Caco-2 (cell line): Measurements from ENCODE around the gene C13orf42. TPM values are rescaled to one million over a fixed set of nuclear protein-coding genes. Genes with fewer than 3 reads are reported as not detected.

Experiments
- BruUV-seq: library from RNA; stranded (reverse); fragments of 400-500 nt; replicated peaks from 2 replicates; lab custom pipeline; 2021; lab: Mats Ljungman, UMichigan
- CTCF ChIA-PET: fragments of 300-600 bp; sonication (Branson Sonifier 250); formaldehyde crosslinking; loops from one replicate; lab custom pipeline; 2022; ENCODE audit warnings: antibody characterized with exemption; lab: Charles Lee
- POLR2A ChIA-PET: fragments of 300-600 bp; sonication (Branson Sonifier 250); formaldehyde crosslinking; loops from one replicate; lab custom pipeline; 2022; ENCODE audit warnings: antibody characterized with exemption; lab: Charles Lee
- DNase-seq, 2 experiments: peaks; one replicate each; pipeline versions ENCODE4 v3.0.0 to v3.0.0-alpha.2; 2020 to 2022
- H3K27me3 ChIP-seq: replicated peaks from 2 replicates; pipeline ENCODE4 v1.6.0; 2011; ENCODE audit warnings: low read length; ENCODE audit not compliant: control insufficient read depth, insufficient read depth
- H3K36me3 ChIP-seq: 2 replicates; pipeline ENCODE4 v1.5.1; 2011; ENCODE audit warnings: low read length; ENCODE audit not compliant: control insufficient read depth, insufficient read depth
- H3K4me1 ChIP-seq: fragments of 250-450 bp; sonication (Bioruptor Pico); 2 replicates; pipeline ENCODE4 v1.5.1; 2020; ENCODE audit warnings: mild to moderate bottlenecking
- H3K4me3 ChIP-seq: 2 replicates; pipeline ENCODE4 v1.5.1; 2011; ENCODE audit warnings: low read depth, mild to moderate bottlenecking, control low read depth, low read length
- H3K9me3 ChIP-seq: fragments of 250-450 bp; sonication (Bioruptor Pico); 2 replicates; pipeline ENCODE4 v1.5.1; 2020; ENCODE audit warnings: mild to moderate bottlenecking, moderate library complexity
- H3K27ac Mint-ChIP-seq: one replicate; pipeline ENCODE4 v1.8.0; 2022; ENCODE audit warnings: mixed read lengths; ENCODE audit not compliant: unreplicated experiment
- H3K27me3 Mint-ChIP-seq: one replicate; pipeline ENCODE4 v1.8.0; 2022; ENCODE audit warnings: mixed read lengths; ENCODE audit not compliant: insufficient read depth, unreplicated experiment
- H3K36me3 Mint-ChIP-seq: one replicate; pipeline ENCODE4 v1.8.0; 2022; ENCODE audit warnings: mild to moderate bottlenecking, mixed read lengths; ENCODE audit not compliant: insufficient read depth, unreplicated experiment
- H3K4me1 Mint-ChIP-seq: one replicate; pipeline ENCODE4 v1.8.0; 2022; ENCODE audit warnings: low read depth, mixed read lengths; ENCODE audit not compliant: unreplicated experiment
- H3K4me3 Mint-ChIP-seq: one replicate; pipeline ENCODE4 v1.8.0; 2022; ENCODE audit warnings: mild to moderate bottlenecking, moderate library complexity, mixed read lengths; ENCODE audit not compliant: unreplicated experiment
- H3K9me3 Mint-ChIP-seq: one replicate; pipeline ENCODE4 v1.8.0; 2022; ENCODE audit warnings: mixed read lengths; ENCODE audit not compliant: unreplicated experiment
- intact Hi-C: fragments of 100-400 bp; cut with micrococcal nuclease; formaldehyde crosslinking; loops from one replicate; pipeline ENCODE4 v1.10.0; 2022; ENCODE audit not compliant: unreplicated experiment
- total RNA-seq: library from RNA; stranded (reverse); gene quantifications from 2 replicates; pipeline ENCODE4 v1.2.3, GENCODE V29; 2022
- TF ChIP-seq, protein P1 (sequence below), 2 experiments: fragments of 200-600 bp in 1 of 2; IDR thresholded peaks; 1 replicate in 1 of 2; 2 replicates in 1 of 2; pipeline versions ENCODE4 v1.5.1 to v1.8.0; 2011 to 2022; ENCODE audit warnings: antibody characterized with exemption in 1 of 2, control low read depth in 1 of 2, inconsistent platforms in 1 of 2, low read depth in 1 of 2, low read length in 1 of 2, mild to moderate bottlenecking in 1 of 2, moderate library complexity in 1 of 2; ENCODE audit not compliant: insufficient read depth in 1 of 2, severe bottlenecking in 1 of 2, unreplicated experiment in 1 of 2

The C13orf42 gene
- total RNA-seq, 1 experiment from 2014 or later, result not detected

DNA sequence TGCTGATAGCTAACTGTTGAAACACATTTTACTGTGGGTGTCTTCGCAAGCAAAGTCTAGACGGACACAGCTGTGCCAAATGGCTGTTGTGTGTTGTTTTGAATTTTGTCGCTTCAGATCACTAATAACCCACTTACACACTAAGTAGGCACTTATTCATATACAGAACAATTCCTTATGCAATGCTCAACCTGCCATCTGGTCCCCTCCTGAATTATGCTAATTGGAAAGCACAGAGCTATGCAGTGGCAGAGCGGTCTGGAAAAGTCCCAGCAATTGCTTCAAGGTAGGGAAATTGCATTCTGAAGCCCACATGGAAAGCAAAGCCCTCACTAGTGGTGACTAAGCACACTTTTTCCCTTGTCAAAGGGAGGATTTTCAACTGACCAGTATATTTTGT lies 69.9 kb downstream of the C13orf42 start:
- no peak overlapping the region for H3K4me3 Mint-ChIP-seq
- no peaks in the 10 kb centered on the region for H3K27me3 Mint-ChIP-seq
- Histone ChIP-seq H3K4me3 (no peak overlapping the region), H3K36me3 (no peaks in the 10 kb centered on the region), H3K4me1 (no peaks in the 10 kb centered on the region; the same call in 1 of the 2 replicates), H3K9me3 (no peaks in the 10 kb centered on the region), H3K27me3 (no peaks in the 10 kb centered on the region)
- no TSS peak for BruUV-seq
- no peak overlapping the region for H3K27ac Mint-ChIP-seq
- CTCF ChIA-PET, result no interaction called here
- DNase-seq, result no peak
- H3K9me3 Mint-ChIP-seq, result no peaks in the 10 kb centered on the region
- H3K36me3 Mint-ChIP-seq, result no peaks in the 10 kb centered on the region
- TF ChIP-seq, protein P1, sequence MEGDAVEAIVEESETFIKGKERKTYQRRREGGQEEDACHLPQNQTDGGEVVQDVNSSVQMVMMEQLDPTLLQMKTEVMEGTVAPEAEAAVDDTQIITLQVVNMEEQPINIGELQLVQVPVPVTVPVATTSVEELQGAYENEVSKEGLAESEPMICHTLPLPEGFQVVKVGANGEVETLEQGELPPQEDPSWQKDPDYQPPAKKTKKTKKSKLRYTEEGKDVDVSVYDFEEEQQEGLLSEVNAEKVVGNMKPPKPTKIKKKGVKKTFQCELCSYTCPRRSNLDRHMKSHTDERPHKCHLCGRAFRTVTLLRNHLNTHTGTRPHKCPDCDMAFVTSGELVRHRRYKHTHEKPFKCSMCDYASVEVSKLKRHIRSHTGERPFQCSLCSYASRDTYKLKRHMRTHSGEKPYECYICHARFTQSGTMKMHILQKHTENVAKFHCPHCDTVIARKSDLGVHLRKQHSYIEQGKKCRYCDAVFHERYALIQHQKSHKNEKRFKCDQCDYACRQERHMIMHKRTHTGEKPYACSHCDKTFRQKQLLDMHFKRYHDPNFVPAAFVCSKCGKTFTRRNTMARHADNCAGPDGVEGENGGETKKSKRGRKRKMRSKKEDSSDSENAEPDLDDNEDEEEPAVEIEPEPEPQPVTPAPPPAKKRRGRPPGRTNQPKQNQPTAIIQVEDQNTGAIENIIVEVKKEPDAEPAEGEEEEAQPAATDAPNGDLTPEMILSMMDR (IDR thresholded peaks at IDR 0.05; ENCODE audit: insufficient read depth in 1 of 2, low read depth in 1 of 2, low read length in 1 of 2, severe bottlenecking in 1 of 2, unreplicated experiment in 1 of 2), result no peak
- H3K4me1 Mint-ChIP-seq, result peaks cover 4% of the 10 kb centered on the region
- POLR2A ChIA-PET, result no interaction called here
- intact Hi-C loops, result no loop called here

DNA sequence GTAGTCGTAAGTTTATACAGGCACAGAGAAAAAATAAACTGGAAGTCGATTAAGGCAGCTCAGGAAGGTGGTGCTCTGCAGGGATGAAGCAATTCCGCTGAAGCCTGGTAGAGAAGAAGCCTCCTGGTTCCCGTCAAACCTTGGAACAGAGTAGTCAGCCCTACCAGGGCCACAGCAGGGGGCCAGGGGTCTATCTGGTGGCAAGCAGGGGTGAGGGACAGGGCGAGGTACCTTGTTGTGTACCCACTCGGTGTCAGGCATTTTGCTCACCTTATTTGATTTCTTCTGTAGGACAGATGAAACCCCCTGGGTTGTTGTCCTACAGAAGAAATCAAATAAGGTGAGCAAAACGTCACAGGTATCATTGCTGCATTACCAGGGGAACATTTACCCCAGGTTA lies 70.6 kb downstream of the C13orf42 start:
- ChIA-PET POLR2A (no interaction called here), CTCF (no interaction called here)
- Histone ChIP-seq H3K9me3 (no peaks in the 10 kb centered on the region), H3K36me3 (no peaks in the 10 kb centered on the region), H3K27me3 (no peaks in the 10 kb centered on the region), H3K4me3 (no peak overlapping the region), H3K4me1 (no peaks in the 10 kb centered on the region; the same call in 1 of the 2 replicates)
- TF ChIP-seq, protein P1 (IDR thresholded peaks at IDR 0.05; ENCODE audit: insufficient read depth in 1 of 2, low read depth in 1 of 2, low read length in 1 of 2, severe bottlenecking in 1 of 2, unreplicated experiment in 1 of 2), result no peak
- no peaks in the 10 kb centered on the region for H3K36me3 Mint-ChIP-seq
- DNase-seq, result no peak
- no peaks in the 10 kb centered on the region for H3K27me3 Mint-ChIP-seq
- no peak overlapping the region for H3K4me3 Mint-ChIP-seq
- peaks cover 6% of the 10 kb centered on the region for H3K4me1 Mint-ChIP-seq
- intact Hi-C loops, result no loop called here
- H3K27ac Mint-ChIP-seq, result no peak overlapping the region
- BruUV-seq, result no TSS peak
- H3K9me3 Mint-ChIP-seq, result no peaks in the 10 kb centered on the region

DNA sequence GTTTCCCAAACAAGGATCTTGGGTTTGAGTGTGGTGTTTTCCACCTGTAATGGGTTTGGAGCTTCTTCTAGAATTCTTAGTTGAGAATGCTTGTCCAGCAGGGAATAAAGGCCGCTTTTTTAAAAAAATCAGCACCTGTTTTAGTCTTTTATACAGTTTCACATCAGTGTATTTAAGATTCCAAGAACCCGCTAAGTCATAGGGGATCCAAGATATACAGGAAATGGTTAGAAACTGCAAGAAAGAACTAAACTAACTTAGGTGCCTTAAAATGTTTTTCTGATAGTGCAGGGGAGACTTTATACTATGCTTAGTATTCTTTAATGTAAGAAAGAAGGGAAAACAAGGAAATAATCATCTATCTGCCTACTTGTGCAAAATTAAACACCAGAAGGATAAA lies 74.7 kb downstream of the C13orf42 start:
- ChIA-PET POLR2A (no interaction called here), CTCF (no interaction called here)
- Histone ChIP-seq H3K4me3 (no peak overlapping the region), H3K27me3 (no peaks in the 10 kb centered on the region), H3K9me3 (no peaks in the 10 kb centered on the region), H3K4me1 (peaks cover 4% of the 10 kb centered on the region; the same call in 1 of the 2 replicates), H3K36me3 (no peaks in the 10 kb centered on the region)
- Mint-ChIP-seq H3K27me3 (no peaks in the 10 kb centered on the region), H3K9me3 (no peaks in the 10 kb centered on the region), H3K4me3 (no peak overlapping the region), H3K4me1 (peaks cover 17% of the 10 kb centered on the region), H3K36me3 (no peaks in the 10 kb centered on the region), H3K27ac (no peak overlapping the region)
- TF ChIP-seq, protein P1 (IDR thresholded peaks at IDR 0.05; ENCODE audit: insufficient read depth in 1 of 2, low read depth in 1 of 2, low read length in 1 of 2, severe bottlenecking in 1 of 2, unreplicated experiment in 1 of 2), result no peak
- intact Hi-C loops, result no loop called here
- no TSS peak for BruUV-seq
- DNase-seq, result no peak
